Neuron (in vitro differentiated cells): ENCODE results near the gene SYNE1.

Source experiments
- H2AFZ ChIP-seq: one replicate; pipeline ENCODE4 v1.6.1; 2013; ENCODE audit warnings: low read depth, mild to moderate bottlenecking, inconsistent platforms, low read length, moderate library complexity
- H3K27me3 ChIP-seq: one replicate; pipeline ENCODE4 v1.6.1; 2013; ENCODE audit warnings: low read length; ENCODE audit not compliant: insufficient read depth
- H3K36me3 ChIP-seq: one replicate; pipeline ENCODE4 v1.6.1; 2013; ENCODE audit warnings: low read length; ENCODE audit not compliant: insufficient read depth
- H3K4me1 ChIP-seq: one replicate; pipeline ENCODE4 v1.6.1; 2013; ENCODE audit warnings: low read length; ENCODE audit not compliant: insufficient read depth
- H3K4me3 ChIP-seq: 2 replicates; pipeline ENCODE4 v1.5.1; 2013; ENCODE audit warnings: mild to moderate bottlenecking, low read length, moderate library complexity
- H3K9me3 ChIP-seq: one replicate; pipeline ENCODE4 v1.6.1; 2013; ENCODE audit warnings: low read length

SYNE1 gene

GRCh38 chr6:152123076-152123475, 514.1 kb downstream of the SYNE1 start:
- Histone ChIP-seq H3K4me1 (no peaks in the 10 kb centered on the region), H3K36me3 (no peaks in the 10 kb centered on the region), H3K9me3 (no peaks in the 10 kb centered on the region)

GRCh38 chr6:152122434-152122833, 514.7 kb downstream of the SYNE1 start:
- H3K4me3 ChIP-seq = no peak overlapping the region
- no peaks in the 10 kb centered on the region for H3K9me3 ChIP-seq
- H3K27me3 ChIP-seq = no peaks in the 10 kb centered on the region
- no peaks in the 10 kb centered on the region for H3K36me3 ChIP-seq
- H3K4me1 ChIP-seq = no peaks in the 10 kb centered on the region
- no peak overlapping the region for H2AFZ ChIP-seq

More at GRCh38 chr6:152123076-152123475, 514.1 kb downstream of the SYNE1 start:
- Histone ChIP-seq H3K27me3 (no peaks in the 10 kb centered on the region), H2AFZ (no peak overlapping the region), H3K4me3 (no peak overlapping the region)

GRCh38 chr6:152121910-152122309, 515.3 kb downstream of the SYNE1 start:
- H3K4me1 ChIP-seq = no peaks in the 10 kb centered on the region
- no peak overlapping the region for H3K4me3 ChIP-seq
- H3K27me3 ChIP-seq = no peaks in the 10 kb centered on the region
- no peaks in the 10 kb centered on the region for H3K36me3 ChIP-seq
- no peaks in the 10 kb centered on the region for H3K9me3 ChIP-seq
- H2AFZ ChIP-seq = no peak overlapping the region

GRCh38 chr6:152119831-152120230, 517.3 kb downstream of the SYNE1 start:
- H2AFZ ChIP-seq = no peak overlapping the region
- H3K27me3 ChIP-seq = no peaks in the 10 kb centered on the region
- no peaks in the 10 kb centered on the region for H3K36me3 ChIP-seq
- no peak overlapping the region for H3K4me3 ChIP-seq
- H3K4me1 ChIP-seq = no peaks in the 10 kb centered on the region
- no peaks in the 10 kb centered on the region for H3K9me3 ChIP-seq

- H3K9me3 ChIP-seq = no peaks in the 10 kb centered on the region
- H3K4me1 ChIP-seq = no peaks in the 10 kb centered on the region
- no peak overlapping the region for H2AFZ ChIP-seq
- no peaks in the 10 kb centered on the region for H3K36me3 ChIP-seq
- H3K4me3 ChIP-seq = no peak overlapping the region
- H3K27me3 ChIP-seq = no peaks in the 10 kb centered on the region
Measured at GRCh38 chr6:152118678-152119077, 518.5 kb downstream of the SYNE1 start.

GRCh38 chr6:152118224-152118623, 518.9 kb downstream of the SYNE1 start:
- no peaks in the 10 kb centered on the region for H3K27me3 ChIP-seq
- H3K4me3 ChIP-seq = no peak overlapping the region
- H3K36me3 ChIP-seq = no peaks in the 10 kb centered on the region
- H3K9me3 ChIP-seq = no peaks in the 10 kb centered on the region
- no peaks in the 10 kb centered on the region for H3K4me1 ChIP-seq
- no peak overlapping the region for H2AFZ ChIP-seq

GRCh38 chr6:152117156-152118133, 519.7 kb downstream of the SYNE1 start:
- no peak overlapping the region for H2AFZ ChIP-seq
- H3K9me3 ChIP-seq = no peaks in the 10 kb centered on the region
- H3K4me1 ChIP-seq = no peaks in the 10 kb centered on the region
- no peak overlapping the region for H3K4me3 ChIP-seq
- no peaks in the 10 kb centered on the region for H3K36me3 ChIP-seq
- H3K27me3 ChIP-seq = no peaks in the 10 kb centered on the region

- H3K27me3 ChIP-seq = no peaks in the 10 kb centered on the region
- no peaks in the 10 kb centered on the region for H3K9me3 ChIP-seq
- no peaks in the 10 kb centered on the region for H3K4me1 ChIP-seq
- H2AFZ ChIP-seq = no peak overlapping the region
- no peak overlapping the region for H3K4me3 ChIP-seq
- no peaks in the 10 kb centered on the region for H3K36me3 ChIP-seq
Measured at GRCh38 chr6:152112491-152113261, 524.5 kb downstream of the SYNE1 start.

GRCh38 chr6:152110886-152111820, 526.0 kb downstream of the SYNE1 start:
- Histone ChIP-seq H3K4me3 (no peak overlapping the region), H3K27me3 (no peaks in the 10 kb centered on the region), H3K4me1 (no peaks in the 10 kb centered on the region), H3K36me3 (no peaks in the 10 kb centered on the region), H3K9me3 (no peaks in the 10 kb centered on the region), H2AFZ (no peak overlapping the region)

GRCh38 chr6:152107973-152108372, 529.2 kb downstream of the SYNE1 start:
- Histone ChIP-seq H3K36me3 (no peaks in the 10 kb centered on the region), H3K4me1 (no peaks in the 10 kb centered on the region), H2AFZ (no peak overlapping the region), H3K4me3 (no peak overlapping the region), H3K9me3 (no peaks in the 10 kb centered on the region), H3K27me3 (no peaks in the 10 kb centered on the region)

GRCh38 chr6:152100183-152100618, 537.0 kb downstream of the SYNE1 start:
- Histone ChIP-seq H3K36me3 (no peaks in the 10 kb centered on the region), H3K4me3 (no peak overlapping the region), H3K9me3 (no peaks in the 10 kb centered on the region), H2AFZ (no peak overlapping the region), H3K27me3 (no peaks in the 10 kb centered on the region), H3K4me1 (no peaks in the 10 kb centered on the region)

- Histone ChIP-seq H2AFZ (no peak overlapping the region), H3K27me3 (no peaks in the 10 kb centered on the region), H3K4me1 (no peaks in the 10 kb centered on the region), H3K4me3 (no peak overlapping the region), H3K9me3 (no peaks in the 10 kb centered on the region), H3K36me3 (no peaks in the 10 kb centered on the region)
Measured at GRCh38 chr6:152099446-152100182, 537.5 kb downstream of the SYNE1 start.
